Tibial nerve (tissue), 4 donors: ENCODE results near the gene WSB2.

Source experiments
- EP300 ChIP-seq, 2 donors: sonication (generic); formaldehyde crosslinking; IDR thresholded peaks; one replicate each; pipeline ENCODE4 v1.6.1; 2017; ENCODE audit warnings: antibody characterized with exemption in 2 of 2, mild to moderate bottlenecking in 1 of 2
- POLR2A ChIP-seq, 2 donors: fragments of 450-650 bp; IDR thresholded peaks; one replicate each; pipeline ENCODE4 v1.6.1; 2017; ENCODE audit warnings: antibody characterized with exemption in 2 of 2, mild to moderate bottlenecking in 2 of 2, moderate library complexity in 2 of 2
- TF ChIP-seq, protein P1 (sequence below), 5 experiments: fragments of 200-600 bp in 3 of 5; fragments of 450-650 bp in 2 of 5; sonication (generic) in 3 of 5; IDR thresholded peaks; one replicate each; pipeline ENCODE4 v1.5.1; 2016 to 2019; ENCODE audit warnings: antibody characterized with exemption in 5 of 5, mild to moderate bottlenecking in 3 of 5, moderate library complexity in 2 of 5

DNA sequence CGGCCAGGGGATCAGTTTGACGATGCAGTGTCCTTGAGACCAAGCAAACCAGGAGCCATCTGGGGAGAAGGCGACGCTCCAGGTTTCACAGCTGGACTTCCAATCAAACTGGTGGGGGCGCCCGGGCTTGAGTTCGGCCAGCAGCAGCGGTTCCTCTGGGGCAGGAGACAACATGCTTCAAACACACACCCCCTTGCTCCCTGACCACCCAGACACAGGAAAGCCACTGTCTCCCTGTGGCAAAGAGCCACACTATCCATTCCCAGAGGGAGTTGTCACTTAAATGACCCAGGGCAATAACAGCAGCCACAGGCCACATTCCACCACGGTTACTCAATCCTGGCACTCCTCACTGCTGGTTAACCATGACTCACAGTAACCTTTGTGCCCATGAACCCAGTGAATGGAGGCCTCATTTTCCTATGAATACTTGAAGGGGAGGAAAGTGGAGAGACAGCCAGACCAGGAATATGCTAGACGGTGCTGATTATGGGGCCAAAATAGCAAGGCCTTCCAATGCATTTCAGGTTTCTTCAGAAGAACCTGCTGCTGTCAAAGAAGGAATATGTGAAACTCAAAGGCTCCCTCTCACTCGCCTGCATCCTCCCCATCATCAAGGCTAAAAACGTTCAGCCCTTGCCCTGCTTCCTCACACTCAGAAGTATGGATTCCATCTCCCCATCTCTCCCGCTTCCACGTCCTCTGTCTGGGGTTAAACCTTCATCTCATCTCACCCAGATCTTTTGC lies 8.5 kb downstream of the WSB2 start:
- no peak for TF ChIP-seq POLR2A (IDR thresholded peaks at IDR 0.05)
- TF ChIP-seq EP300 (IDR thresholded peaks at IDR 0.05): peak; percentile 54 to 98
- TF ChIP-seq, protein P1, sequence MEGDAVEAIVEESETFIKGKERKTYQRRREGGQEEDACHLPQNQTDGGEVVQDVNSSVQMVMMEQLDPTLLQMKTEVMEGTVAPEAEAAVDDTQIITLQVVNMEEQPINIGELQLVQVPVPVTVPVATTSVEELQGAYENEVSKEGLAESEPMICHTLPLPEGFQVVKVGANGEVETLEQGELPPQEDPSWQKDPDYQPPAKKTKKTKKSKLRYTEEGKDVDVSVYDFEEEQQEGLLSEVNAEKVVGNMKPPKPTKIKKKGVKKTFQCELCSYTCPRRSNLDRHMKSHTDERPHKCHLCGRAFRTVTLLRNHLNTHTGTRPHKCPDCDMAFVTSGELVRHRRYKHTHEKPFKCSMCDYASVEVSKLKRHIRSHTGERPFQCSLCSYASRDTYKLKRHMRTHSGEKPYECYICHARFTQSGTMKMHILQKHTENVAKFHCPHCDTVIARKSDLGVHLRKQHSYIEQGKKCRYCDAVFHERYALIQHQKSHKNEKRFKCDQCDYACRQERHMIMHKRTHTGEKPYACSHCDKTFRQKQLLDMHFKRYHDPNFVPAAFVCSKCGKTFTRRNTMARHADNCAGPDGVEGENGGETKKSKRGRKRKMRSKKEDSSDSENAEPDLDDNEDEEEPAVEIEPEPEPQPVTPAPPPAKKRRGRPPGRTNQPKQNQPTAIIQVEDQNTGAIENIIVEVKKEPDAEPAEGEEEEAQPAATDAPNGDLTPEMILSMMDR (IDR thresholded peaks at IDR 0.05): peak in 2 of 5 experiments; percentile 14 to 24
